Measurements from ENCODE around the gene DNAJB8. TPM values are rescaled to one million over a fixed set of nuclear protein-coding genes. Genes with fewer than 3 reads are reported as not detected.

The DNAJB8 gene
- total RNA-seq, 1 experiment from 2014 or later = not detected

- no peak overlapping the region for H3T11ph ChIP-seq (ENCODE audit: low read length)
- WGBS (ENCODE audit: extremely low coverage, insufficient read length, low lambda C conversion rate) = no CpG with 5 or more reads among the region's 45 CpGs
- no peaks in the 10 kb centered on the region for H3K79me2 ChIP-seq (ENCODE audit: insufficient read depth, low read length)
- no peak overlapping the region for H3K23ac ChIP-seq (ENCODE audit: insufficient read length, low read depth, low read length)
- H3K4me1 Mint-ChIP-seq = peaks cover 21 to 45% of the 10 kb centered on the region in 2 experiments
- H2AK5ac ChIP-seq (ENCODE audit: insufficient read length, low read length) = no peak overlapping the region
- peaks cover 56% of the 10 kb centered on the region for H3K27me3 ChIP-seq (ENCODE audit: insufficient read depth, low read length)
- H2BK5ac ChIP-seq (ENCODE audit: insufficient read length, low read length) = no peak overlapping the region
- no peaks in the 10 kb centered on the region for H3K9me3 ChIP-seq (ENCODE audit: control insufficient read depth, low read depth, low read length)
- H2BK120ac ChIP-seq (ENCODE audit: low read depth, low read length, poor library complexity, severe bottlenecking) = no peak overlapping the region
- H3K9me3 Mint-ChIP-seq = peaks cover 3 to 4% of the 10 kb centered on the region in 2 experiments; a peak in 2 of 5 replicates
- peaks cover 3% of the 10 kb centered on the region for H4K20me1 ChIP-seq (ENCODE audit: control insufficient read depth, insufficient read depth, insufficient read length)
- H3K56ac ChIP-seq (ENCODE audit: insufficient read length, low read depth, low read length) = no peak overlapping the region
- no peaks in the 10 kb centered on the region for H3K79me1 ChIP-seq (ENCODE audit: insufficient read depth, low read depth, low read length, poor library complexity, severe bottlenecking)
- no peak overlapping the region for H2AFZ ChIP-seq (ENCODE audit: low read length)
- no peak overlapping the region for H4K91ac ChIP-seq (ENCODE audit: insufficient read length, low read depth, low read length)
- peak overlapping the region; percentile 62 to 81 for H3K4me3 Mint-ChIP-seq
- H3K36me3 Mint-ChIP-seq (ENCODE audit: insufficient read depth in 1 of 3, low read depth in 3 of 3) = no peaks in the 10 kb centered on the region; a peak in 2 of 7 replicates
- no peak overlapping the region for H4K8ac ChIP-seq (replicated peaks; ENCODE audit: insufficient read length, low read depth, low read length)
- no peak for TF ChIP-seq CTCF (conservative IDR thresholded peaks at IDR 0.05)
- no peak overlapping the region for H3K18ac ChIP-seq (ENCODE audit: insufficient read length, low read depth, low read length)
- no peak overlapping the region for H3K27ac Mint-ChIP-seq
- no peak overlapping the region for H4K5ac ChIP-seq (ENCODE audit: insufficient read length, low read depth, low read length)
- no peak overlapping the region for H3K14ac ChIP-seq (ENCODE audit: insufficient read depth, low read length)
- peaks cover 5% of the 10 kb centered on the region for H3K23me2 ChIP-seq (ENCODE audit: insufficient read length, low read depth, low read length, poor library complexity, severe bottlenecking)
- H3K4me1 ChIP-seq (ENCODE audit: insufficient read depth, low read length) = no peaks in the 10 kb centered on the region
- no peak overlapping the region for H2BK15ac ChIP-seq (ENCODE audit: low read depth, low read length)
- H3K4ac ChIP-seq (ENCODE audit: low read depth, low read length) = no peak overlapping the region
- H3K9ac ChIP-seq (ENCODE audit: extremely low read depth, insufficient read length, low read length) = no peak overlapping the region
- H2BK20ac ChIP-seq (ENCODE audit: low read depth, low read length, poor library complexity, severe bottlenecking) = no peak overlapping the region
- peak overlapping the region; percentile 56 for H3K4me2 ChIP-seq (ENCODE audit: insufficient read depth, insufficient read length, low read length)
- H3K27me3 Mint-ChIP-seq (ENCODE audit: low read depth) = peaks cover 95% of the 10 kb centered on the region
- peak; percentile 57 for DNase-seq
- H3K27ac ChIP-seq (ENCODE audit: insufficient read length, low read depth, low read length) = no peak overlapping the region
- no peak overlapping the region for H2BK12ac ChIP-seq (ENCODE audit: insufficient read length, low read depth, low read length)
Observed at GRCh38 chr3:128496602-128497304, 30.1 kb upstream of the DNAJB8 start.

Measured in H9 (cell line).